GM23248 (cell line): ENCODE results near the gene ZBED3. TPM values are rescaled to one million over a fixed set of nuclear protein-coding genes. Genes with fewer than 3 reads are reported as not detected.

Experiments
- DNase-seq: peaks from one replicate; pipeline ENCODE4 v3.0.0-alpha.2; 2015
- H2AFZ ChIP-seq: fragments of 200-600 bp; sonication (generic); 2 replicates; pipeline ENCODE4 v1.6.1; 2016; ENCODE audit warnings: antibody characterized with exemption
- H3F3A ChIP-seq: fragments of 200-600 bp; sonication (generic); 2 replicates; pipeline ENCODE4 v1.6.1; 2016; ENCODE audit warnings: mild to moderate bottlenecking, antibody characterized with exemption, mixed run types; ENCODE audit not compliant: insufficient read depth
- H3K27ac ChIP-seq: fragments of 200-600 bp; sonication (generic); 2 replicates; pipeline ENCODE4 v1.5.1; 2016; ENCODE audit warnings: mild to moderate bottlenecking
- H3K27me3 ChIP-seq: fragments of 200-600 bp; sonication (generic); replicated peaks from 2 replicates; pipeline ENCODE4 v1.6.1; 2016; ENCODE audit warnings: mild to moderate bottlenecking; ENCODE audit not compliant: insufficient read depth
- H3K36me3 ChIP-seq: fragments of 200-600 bp; sonication (generic); 2 replicates; pipeline ENCODE4 v1.6.1; 2016; ENCODE audit warnings: low read depth, mild to moderate bottlenecking
- H3K4me1 ChIP-seq: fragments of 200-600 bp; sonication (generic); 2 replicates; pipeline ENCODE4 v1.6.1; 2016; ENCODE audit warnings: mild to moderate bottlenecking; ENCODE audit not compliant: insufficient read depth
- H3K4me2 ChIP-seq: fragments of 200-600 bp; sonication (generic); one replicate; pipeline ENCODE4 v1.6.1; 2016; ENCODE audit warnings: mild to moderate bottlenecking; ENCODE audit not compliant: unreplicated experiment
- H3K4me3 ChIP-seq: fragments of 200-600 bp; sonication (generic); 2 replicates; pipeline ENCODE4 v1.5.1; 2016; ENCODE audit warnings: mild to moderate bottlenecking
- H3K79me2 ChIP-seq: fragments of 200-600 bp; sonication (generic); 2 replicates; pipeline ENCODE4 v1.6.1; 2016; ENCODE audit warnings: mild to moderate bottlenecking; ENCODE audit not compliant: insufficient read depth
- H3K9ac ChIP-seq: fragments of 200-600 bp; sonication (generic); 2 replicates; pipeline ENCODE4 v1.6.1; 2016; ENCODE audit warnings: mild to moderate bottlenecking
- H3K9me2 ChIP-seq: fragments of 200-600 bp; sonication (generic); 2 replicates; pipeline ENCODE4 v1.6.1; 2016; ENCODE audit warnings: mixed run types, mild to moderate bottlenecking, moderate library complexity; ENCODE audit not compliant: insufficient read depth
- H3K9me3 ChIP-seq: fragments of 200-600 bp; sonication (generic); one replicate; pipeline ENCODE4 v1.6.1; 2017; ENCODE audit warnings: low read depth
- H4K20me1 ChIP-seq: fragments of 200-600 bp; sonication (generic); 2 replicates; pipeline ENCODE4 v1.6.0; 2016; ENCODE audit not compliant: insufficient read depth
- EZH2 ChIP-seq: fragments of 200-600 bp; sonication (generic); IDR thresholded peaks from 2 replicates; pipeline ENCODE4 v1.6.1; 2018; ENCODE audit warnings: antibody characterized with exemption, mild to moderate bottlenecking; ENCODE audit not compliant: insufficient read depth, poor library complexity, severe bottlenecking
- EZH2phosphoT487 ChIP-seq: fragments of 200-600 bp; sonication (generic); IDR thresholded peaks from 2 replicates; pipeline ENCODE4 v1.6.1; 2018; ENCODE audit warnings: antibody characterized with exemption, moderate library complexity, mild to moderate bottlenecking, low read depth; ENCODE audit not compliant: insufficient read depth
- whole genome bisulfite sequencing, 2 experiments: methylation state at CpG; one replicate each; pipeline ENCODE4 v1.1.6; 2015 to 2017; ENCODE audit warnings: low lambda C conversion rate in 2 of 2, low coverage in 1 of 2; ENCODE audit errors: missing lambda C conversion rate in 2 of 2; 5-methylcytosine and 5-hydroxymethylcytosine counted together
- in situ Hi-C: fragments of 300-500 bp; cut with MboI; formaldehyde crosslinking; loops from 2 replicates; pipeline ENCODE4 v1.15.0; 2020
- polyA plus RNA-seq: library from polyadenylated mRNA; unstranded; fragments of >200 nt; fragmentation: Nextera tagmentation; extraction: Ambion mirVana; gene quantifications from 2 replicates; pipeline ENCODE4 v1.2.1, GENCODE V29; 2016
- total RNA-seq: library from RNA; depleted of rRNA; stranded (reverse); fragments of >200 nt; shearing (Covaris generic); gene quantifications from 2 replicates; pipeline ENCODE4 v1.2.3, GENCODE V29; 2014

ZBED3 gene
- total and polyA plus RNA-seq, 2 experiments from 2014 or later, result 0.54 to 0.75 TPM

GRCh38 chr5:77074745-77075144, 12.3 kb downstream of the ZBED3 start:
- Histone ChIP-seq H2AFZ (no peak overlapping the region), H3F3A (no peaks in the 10 kb centered on the region), H4K20me1 (no peaks in the 10 kb centered on the region), H3K27ac (no peak overlapping the region), H3K9ac (no peak overlapping the region), H3K79me2 (no peaks in the 10 kb centered on the region), H3K4me3 (no peak overlapping the region), H3K9me2 (no peaks in the 10 kb centered on the region), H3K9me3 (no peaks in the 10 kb centered on the region), H3K36me3 (no peaks in the 10 kb centered on the region), H3K4me2 (no peak overlapping the region), H3K4me1 (peaks cover 9% of the 10 kb centered on the region), H3K27me3 (no peaks in the 10 kb centered on the region)
- no peak for DNase-seq
- WGBS, 2 experiments, result 90 to 91% methylated on average over 4 of the region's 4 CpGs
- TF ChIP-seq EZH2 (no peak), EZH2phosphoT487 (no peak)
- in situ Hi-C loops, result no loop called here

GRCh38 chr5:77073667-77074066, 13.4 kb downstream of the ZBED3 start:
- in situ Hi-C loops, result no loop called here
- H3K4me3 ChIP-seq, result no peak overlapping the region
- H3F3A ChIP-seq, result no peaks in the 10 kb centered on the region
- no peaks in the 10 kb centered on the region for H4K20me1 ChIP-seq
- no peak for TF ChIP-seq EZH2
- no peak for TF ChIP-seq EZH2phosphoT487
- no peaks in the 10 kb centered on the region for H3K9me2 ChIP-seq
- H3K27me3 ChIP-seq, result no peaks in the 10 kb centered on the region
- H2AFZ ChIP-seq, result no peak overlapping the region
- no peaks in the 10 kb centered on the region for H3K79me2 ChIP-seq
- no peak overlapping the region for H3K27ac ChIP-seq
- no peaks in the 10 kb centered on the region for H3K9me3 ChIP-seq
- WGBS, 2 experiments, result 72 to 76% methylated on average over 2 of the region's 2 CpGs
- no peak overlapping the region for H3K9ac ChIP-seq
- no peak overlapping the region for H3K4me2 ChIP-seq
- DNase-seq, result peak; percentile 32
- no peaks in the 10 kb centered on the region for H3K36me3 ChIP-seq
- peaks cover 9% of the 10 kb centered on the region for H3K4me1 ChIP-seq

- in situ Hi-C loops, result no loop called here
- TF ChIP-seq EZH2phosphoT487 (no peak), EZH2 (no peak)
- Histone ChIP-seq H3K27ac (no peak overlapping the region), H3K4me2 (peak overlapping the region; percentile 6), H3K9me2 (no peaks in the 10 kb centered on the region), H3K79me2 (no peaks in the 10 kb centered on the region), H3K9ac (no peak overlapping the region), H3K9me3 (no peaks in the 10 kb centered on the region), H3K4me3 (no peak overlapping the region), H4K20me1 (no peaks in the 10 kb centered on the region), H3F3A (peaks cover 20% of the 10 kb centered on the region), H2AFZ (no peak overlapping the region), H3K36me3 (peaks cover 24% of the 10 kb centered on the region; the same call in 1 of the 2 replicates), H3K27me3 (no peaks in the 10 kb centered on the region), H3K4me1 (peaks cover 12% of the 10 kb centered on the region)
- 0 to 3% methylated on average over 1 of the region's 1 CpG for WGBS, 2 experiments
- peak; percentile 84 for DNase-seq
Measured at GRCh38 chr5:77066823-77067442, 20.2 kb downstream of the ZBED3 start.

- no peak overlapping the region for H3K4me2 ChIP-seq
- H3F3A ChIP-seq, result peaks cover 20% of the 10 kb centered on the region
- in situ Hi-C loops, result no loop called here
- H3K36me3 ChIP-seq, result peaks cover 32% of the 10 kb centered on the region
- no peaks in the 10 kb centered on the region for H3K27me3 ChIP-seq
- H2AFZ ChIP-seq, result no peak overlapping the region
- TF ChIP-seq EZH2 (no peak), EZH2phosphoT487 (no peak)
- no peak overlapping the region for H3K4me3 ChIP-seq
- no peak for DNase-seq
- 95 to 100% methylated on average over 1 of the region's 1 CpG for WGBS, 2 experiments
- no peaks in the 10 kb centered on the region for H4K20me1 ChIP-seq
- H3K4me1 ChIP-seq, result peaks cover 12% of the 10 kb centered on the region
- no peak overlapping the region for H3K27ac ChIP-seq
- no peaks in the 10 kb centered on the region for H3K79me2 ChIP-seq
- no peak overlapping the region for H3K9ac ChIP-seq
- no peaks in the 10 kb centered on the region for H3K9me3 ChIP-seq
- no peaks in the 10 kb centered on the region for H3K9me2 ChIP-seq
Measured at GRCh38 chr5:77066184-77066583, 20.9 kb downstream of the ZBED3 start.

GRCh38 chr5:77065256-77065655, 21.8 kb downstream of the ZBED3 start:
- Histone ChIP-seq H3K9me3 (no peaks in the 10 kb centered on the region), H3K4me2 (no peak overlapping the region), H4K20me1 (no peaks in the 10 kb centered on the region), H3K27ac (no peak overlapping the region), H3K9ac (no peak overlapping the region), H3K36me3 (peaks cover 41% of the 10 kb centered on the region), H2AFZ (no peak overlapping the region), H3F3A (peaks cover 20% of the 10 kb centered on the region), H3K79me2 (no peaks in the 10 kb centered on the region), H3K4me3 (no peak overlapping the region), H3K4me1 (peaks cover 12% of the 10 kb centered on the region), H3K9me2 (no peaks in the 10 kb centered on the region), H3K27me3 (no peaks in the 10 kb centered on the region)
- in situ Hi-C loops, result no loop called here
- TF ChIP-seq EZH2phosphoT487 (no peak), EZH2 (no peak)
- WGBS, 2 experiments, result 99% methylated on average over 3 of the region's 3 CpGs
- no peak for DNase-seq
